22Rv1 (cell line): ENCODE data around the gene TMC4.

Experiments used
- ZFX ChIP-seq: fragments of 450-650 bp; IDR thresholded peaks from 2 replicates; pipeline ENCODE4 v1.6.1; 2017; ENCODE audit warnings: antibody characterized with exemption, borderline replicate concordance
- TF ChIP-seq, protein P1 (sequence below): fragments of 450-650 bp; IDR thresholded peaks from 2 replicates; pipeline ENCODE4 v1.5.1; 2017; ENCODE audit warnings: mild to moderate bottlenecking

DNA sequence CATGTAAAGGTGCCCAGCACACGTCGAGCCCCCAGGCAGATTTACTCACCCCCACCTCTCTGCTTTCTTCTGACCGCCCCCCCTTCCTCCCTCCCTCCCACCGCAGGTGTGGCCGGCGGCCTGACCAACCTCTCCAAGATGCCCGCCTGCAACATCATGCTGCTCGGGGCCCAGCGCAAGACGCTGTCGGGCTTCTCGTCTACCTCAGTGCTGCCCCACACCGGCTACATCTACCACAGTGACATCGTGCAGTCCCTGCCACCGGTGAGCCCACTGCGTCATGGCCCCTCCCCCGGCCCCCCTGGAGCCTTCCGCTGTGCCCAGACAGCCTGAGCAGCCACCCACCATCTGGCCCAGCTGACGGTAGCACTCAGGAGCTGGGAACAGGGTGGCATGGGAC is 48.6 kb downstream of the TMC4 start:
- TF ChIP-seq, protein P1, sequence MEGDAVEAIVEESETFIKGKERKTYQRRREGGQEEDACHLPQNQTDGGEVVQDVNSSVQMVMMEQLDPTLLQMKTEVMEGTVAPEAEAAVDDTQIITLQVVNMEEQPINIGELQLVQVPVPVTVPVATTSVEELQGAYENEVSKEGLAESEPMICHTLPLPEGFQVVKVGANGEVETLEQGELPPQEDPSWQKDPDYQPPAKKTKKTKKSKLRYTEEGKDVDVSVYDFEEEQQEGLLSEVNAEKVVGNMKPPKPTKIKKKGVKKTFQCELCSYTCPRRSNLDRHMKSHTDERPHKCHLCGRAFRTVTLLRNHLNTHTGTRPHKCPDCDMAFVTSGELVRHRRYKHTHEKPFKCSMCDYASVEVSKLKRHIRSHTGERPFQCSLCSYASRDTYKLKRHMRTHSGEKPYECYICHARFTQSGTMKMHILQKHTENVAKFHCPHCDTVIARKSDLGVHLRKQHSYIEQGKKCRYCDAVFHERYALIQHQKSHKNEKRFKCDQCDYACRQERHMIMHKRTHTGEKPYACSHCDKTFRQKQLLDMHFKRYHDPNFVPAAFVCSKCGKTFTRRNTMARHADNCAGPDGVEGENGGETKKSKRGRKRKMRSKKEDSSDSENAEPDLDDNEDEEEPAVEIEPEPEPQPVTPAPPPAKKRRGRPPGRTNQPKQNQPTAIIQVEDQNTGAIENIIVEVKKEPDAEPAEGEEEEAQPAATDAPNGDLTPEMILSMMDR = no peak
- no peak for TF ChIP-seq ZFX
